NCI-H82 treated with DMSO at 0.1 percent for 48 hours (cell line): Measurements from ENCODE around the gene ABHD16A.

ENCODE experiments used
- DNase-seq: peaks from one replicate; lab custom pipeline; 2025; ENCODE audit not compliant: unreplicated experiment; lab: John Stamatoyannopoulos, UW

Gene ABHD16A

DNA sequence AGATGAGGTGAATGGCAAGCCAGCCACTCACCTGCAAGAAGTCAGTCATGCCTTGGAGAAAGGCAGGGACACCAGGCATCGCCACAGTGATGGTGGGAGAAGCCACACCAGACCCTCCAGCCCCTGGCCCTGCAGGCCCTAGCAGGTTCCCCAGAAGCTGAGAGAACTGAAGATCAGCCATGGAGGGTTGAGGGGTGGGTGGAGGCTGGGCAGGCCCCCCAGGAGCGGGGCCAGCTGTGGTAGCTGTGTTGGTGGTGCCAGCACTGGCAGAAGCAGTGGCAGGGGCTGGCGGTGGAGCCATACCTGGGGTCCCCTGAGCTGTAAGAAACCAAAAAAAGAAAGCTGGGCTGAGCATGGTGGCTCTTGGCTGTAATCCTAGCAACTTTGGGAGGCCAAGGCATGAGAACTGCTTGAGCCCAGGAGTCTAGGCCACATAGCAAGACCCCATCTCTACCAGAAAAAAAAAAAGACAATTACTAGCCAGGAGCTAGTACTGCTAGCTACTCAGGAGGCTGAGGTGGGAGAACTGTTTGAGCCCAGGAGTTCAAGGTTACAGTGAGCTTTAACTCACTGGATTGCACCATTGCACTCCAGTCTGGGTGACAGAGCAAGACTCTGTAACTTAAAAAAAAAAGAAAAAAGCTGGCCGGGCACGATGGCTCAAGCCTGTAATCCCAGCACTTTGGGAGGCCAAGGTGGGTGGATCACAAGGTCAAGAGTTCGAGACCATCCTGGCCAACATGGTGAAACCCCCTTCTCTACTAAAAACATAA, 60.1 kb downstream of the ABHD16A start:
- no peak for DNase-seq

DNA sequence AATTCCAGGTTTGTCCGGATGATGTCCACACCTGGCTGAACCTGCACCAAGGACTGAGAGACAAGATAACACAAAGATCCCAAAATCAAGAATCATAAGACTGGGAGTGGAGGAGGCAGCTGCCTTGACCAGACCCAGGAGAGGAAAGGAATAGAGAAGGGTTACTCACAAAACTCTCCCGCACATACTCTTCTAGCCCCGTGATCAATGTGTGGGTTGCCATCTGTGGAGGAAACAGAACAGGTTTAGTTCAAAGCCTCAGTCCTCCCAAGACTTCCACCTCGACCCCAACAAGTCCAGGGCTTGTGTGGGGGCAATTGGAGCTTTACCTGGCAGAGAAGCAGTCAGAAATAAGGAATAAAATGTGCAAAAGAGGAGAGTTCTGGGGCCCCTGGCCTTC, 61.8 kb downstream of the ABHD16A start:
- DNase-seq = no peak

GRCh38 chr6:31640612-31641011, 62.5 kb downstream of the ABHD16A start:
- DNase-seq = no peak

- DNase-seq = no peak
These were observed 63.7 kb downstream of the ABHD16A start for GRCh38 chr6:31639449-31639861.

GRCh38 chr6:31639043-31639442, 64.1 kb downstream of the ABHD16A start:
- no peak for DNase-seq
